GM12878 (cell line): ENCODE results near the gene NOTCH3. TPM values are rescaled to one million over a fixed set of nuclear protein-coding genes. Genes with fewer than 3 reads are reported as not detected.

Experiments used
- ATAC-seq: fragments of 200-7000 bp; cut with Tn5 transposase; 3 replicates; pipeline ENCODE4 v1.9.1; 2020; ENCODE audit warnings: mild to moderate bottlenecking, moderate library complexity
- BruUV-seq: library from RNA; stranded (reverse); fragments of 400-500 nt; replicated peaks from 2 replicates; lab custom pipeline; 2021; lab: Mats Ljungman, UMichigan
- CTCF ChIA-PET: fragments of 300-600 bp; sonication (Branson Sonifier 250); formaldehyde crosslinking; extraction: SDS; loops from one replicate; lab custom pipeline; 2021; ENCODE audit warnings: inconsistent platforms; lab: Yijun Ruan, JAX
- POLR2A ChIA-PET: fragments of 350-600 bp; formaldehyde crosslinking; extraction: SDS; loops from one replicate; lab custom pipeline; 2021; ENCODE audit warnings: inconsistent platforms; lab: Charles Lee
- RAD21 ChIA-PET: fragments of 300-600 bp; sonication (Branson Sonifier 250); formaldehyde crosslinking; loops from one replicate; lab custom pipeline; 2023; ENCODE audit warnings: antibody characterized with exemption; ENCODE audit not compliant: unreplicated experiment; lab: Charles Lee
- SMC1A ChIA-PET: fragments of 300-600 bp; sonication (Branson Sonifier 250); formaldehyde crosslinking; loops from one replicate; lab custom pipeline; 2023; ENCODE audit not compliant: unreplicated experiment, uncharacterized antibody; lab: Charles Lee
- DNase-seq: peaks from one replicate; pipeline ENCODE4 v3.0.0-alpha.2; 2011; ENCODE audit warnings: low read depth, low spot score
- FAIRE-seq: peaks from 3 replicates; lab custom pipeline; 2011; peaks lifted over from hg19 to GRCh38; lab: Jason Lieb, UNC
- H2AFZ ChIP-seq: 2 replicates; pipeline ENCODE4 v1.6.0; 2011; ENCODE audit warnings: low read depth, low read length, control low read depth; ENCODE audit not compliant: control insufficient read depth
- H3K27ac ChIP-seq: 2 replicates; pipeline ENCODE4 v1.5.1; 2011; ENCODE audit warnings: control low read depth; ENCODE audit not compliant: control insufficient read depth, insufficient read depth
- H3K27me3 ChIP-seq, 2 experiments: replicated peaks in 1 of 2; 2 replicates each; pipeline versions ENCODE4 v1.6.0 to v1.6.1; 2011; ENCODE audit warnings: low read length in 1 of 2; ENCODE audit not compliant: control insufficient read depth in 2 of 2, insufficient read depth in 2 of 2
- H3K36me3 ChIP-seq, 2 experiments: 2 replicates each; pipeline ENCODE4 v1.5.1; 2011; ENCODE audit warnings: low read length in 1 of 2; ENCODE audit not compliant: control insufficient read depth in 2 of 2, insufficient read depth in 2 of 2
- H3K4me1 ChIP-seq: 2 replicates; pipeline ENCODE4 v1.6.1; 2011; ENCODE audit warnings: mild to moderate bottlenecking, low read length, moderate library complexity, mixed read lengths; ENCODE audit not compliant: control insufficient read depth, insufficient read depth
- H3K4me2 ChIP-seq: 2 replicates; pipeline ENCODE4 v1.6.0; 2011; ENCODE audit warnings: control low read depth; ENCODE audit not compliant: control insufficient read depth, insufficient read depth
- H3K4me3 ChIP-seq: fragments of 200-600 bp; sonication (generic); 2 replicates; pipeline ENCODE4 v1.5.1; 2016
- H3K79me2 ChIP-seq: 2 replicates; pipeline ENCODE4 v1.6.0; 2011; ENCODE audit warnings: low read length; ENCODE audit not compliant: control insufficient read depth, insufficient read depth
- H3K9ac ChIP-seq: 2 replicates; pipeline ENCODE4 v1.8.0; 2011; ENCODE audit warnings: low read length, control low read depth, mixed read lengths; ENCODE audit not compliant: control insufficient read depth, insufficient read depth
- H3K9me3 ChIP-seq: replicated peaks from 3 replicates; pipeline ENCODE4 v1.5.1; 2011; ENCODE audit warnings: mild to moderate bottlenecking, low read length; ENCODE audit not compliant: control insufficient read depth, insufficient read depth
- H4K20me1 ChIP-seq: 2 replicates; pipeline ENCODE4 v1.6.0; 2011; ENCODE audit not compliant: control insufficient read depth, insufficient read depth
- BACH1 ChIP-seq: fragments of 450-650 bp; IDR thresholded peaks from 2 replicates; pipeline ENCODE4 v1.6.1; 2017; ENCODE audit warnings: mild to moderate bottlenecking, borderline replicate concordance
- CTCF ChIP-seq, 3 experiments: IDR thresholded peaks in 2 of 3; conservative IDR thresholded peaks in 1 of 3; 2 replicates each; pipeline ENCODE4 v1.5.1; 2011; ENCODE audit warnings: low read depth in 3 of 3, low read length in 3 of 3, mild to moderate bottlenecking in 3 of 3, control low read depth in 2 of 3, moderate library complexity in 2 of 3, inconsistent platforms in 1 of 3, mixed read lengths in 1 of 3; ENCODE audit not compliant: control insufficient read depth in 2 of 3, insufficient read depth in 1 of 3; ENCODE audit errors: extremely low read depth in 1 of 3
- HCFC1 ChIP-seq: fragments of 150-350 bp; IDR thresholded peaks from 2 replicates; pipeline ENCODE4 v1.6.1; 2014; ENCODE audit warnings: low read length
- HDAC2 ChIP-seq: fragments of 200-600 bp; sonication (generic); IDR thresholded peaks from 2 replicates; pipeline ENCODE4 v1.6.1; 2017
- IRF4 ChIP-seq: IDR thresholded peaks from 2 replicates; pipeline ENCODE4 v1.6.1; 2011; ENCODE audit warnings: low read depth, low read length
- IRF5 ChIP-seq: fragments of 450-650 bp; IDR thresholded peaks from 2 replicates; pipeline ENCODE4 v1.6.1; 2017; ENCODE audit warnings: borderline replicate concordance
- JUNB ChIP-seq: IDR thresholded peaks from 2 replicates; pipeline ENCODE4 v1.6.1; 2016; ENCODE audit warnings: antibody characterized with exemption, mild to moderate bottlenecking
- KDM1A ChIP-seq: fragments of 200-600 bp; sonication (generic); IDR thresholded peaks from 2 replicates; pipeline ENCODE4 v1.6.1; 2016; ENCODE audit warnings: borderline replicate concordance
- MEF2A ChIP-seq: IDR thresholded peaks from 2 replicates; pipeline ENCODE4 v1.6.1; 2011; ENCODE audit warnings: low read depth, mild to moderate bottlenecking, low read length, moderate library complexity; ENCODE audit not compliant: insufficient read depth
- SREBF1 ChIP-seq: IDR thresholded peaks from 2 replicates; pipeline ENCODE4 v1.6.1; 2012; ENCODE audit warnings: mild to moderate bottlenecking, low read length
- TCF3 ChIP-seq: IDR thresholded peaks from 2 replicates; pipeline ENCODE4 v1.6.1; 2012; ENCODE audit warnings: low read depth, mild to moderate bottlenecking, low read length, borderline replicate concordance; ENCODE audit not compliant: insufficient read depth
- ZBTB40 ChIP-seq: fragments of 450-650 bp; IDR thresholded peaks from 2 replicates; pipeline ENCODE4 v1.6.1; 2016; ENCODE audit warnings: mild to moderate bottlenecking, moderate library complexity, borderline replicate concordance
- ZNF217 ChIP-seq: fragments of 450-650 bp; IDR thresholded peaks from 2 replicates; pipeline ENCODE4 v1.6.1; 2017; ENCODE audit warnings: antibody characterized with exemption, mild to moderate bottlenecking
- WGBS: methylation state at CpG from one replicate; pipeline ENCODE4 v1.1.6; 2016; ENCODE audit warnings: low lambda C conversion rate; ENCODE audit not compliant: insufficient replicate concordance, insufficient coverage; ENCODE audit errors: missing lambda C conversion rate; 5-methylcytosine and 5-hydroxymethylcytosine counted together
- in situ Hi-C: fragments of 300-500 bp; cut with MboI; formaldehyde crosslinking; loops from 9 replicates; pipeline ENCODE4 v1.14.3; 2018; ENCODE audit warnings: mixed read lengths
- intact Hi-C: fragments of 100-400 bp; cut with micrococcal nuclease; formaldehyde crosslinking; loops from one replicate; pipeline ENCODE4 v1.14.2; 2022; ENCODE audit not compliant: unreplicated experiment
- polyA plus RNA-seq, 11 experiments: library from polyadenylated mRNA; depleted of rRNA in 4 of 11; unstranded in 6 of 11; stranded (reverse) in 5 of 11; fragments of >200 nt; fragmentation: Nextera tagmentation in 4 of 11; fragmentation: Illumina TruSeq in 1 of 11; extraction: Ambion mirVana in 4 of 11; extraction: Trizol in 1 of 11; gene quantifications; 1 replicate in 1 of 11; 2 replicates in 10 of 11; pipeline versions ENCODE4 v1.2.1 to v1.2.3, GENCODE V29; 2011 to 2016; ENCODE audit warnings: inconsistent platforms in 2 of 11, missing spikeins in 2 of 11, low read depth in 1 of 11
- total RNA-seq, 4 experiments: library from RNA; depleted of rRNA in 3 of 4; stranded (reverse); fragments of >200 nt in 3 of 4; fragmentation: Illumina TruSeq in 1 of 4; extraction: Trizol in 1 of 4; gene quantifications; 2 replicates each; pipeline versions ENCODE4 v1.2.1 to v1.2.3, GENCODE V29; 2013 to 2021

The NOTCH3 gene
- total and polyA plus RNA-seq, 10 of the 15 experiments (the other 5 are each of a cell fraction or from before 2014, with no cell fraction given) = 0.01 to 0.42 (median 0.10) TPM; not detected in 5

GRCh38 chr19:15142313-15142712 lies 58.5 kb downstream of the NOTCH3 start:
- ChIA-PET RAD21 (no interaction called here), POLR2A (no interaction called here), SMC1A (no interaction called here), CTCF (no interaction called here)
- Histone ChIP-seq H3K27me3 (no peaks in the 10 kb centered on the region), H2AFZ (no peak overlapping the region), H3K4me2 (no peak overlapping the region), H3K4me1 (no peaks in the 10 kb centered on the region), H3K27ac (no peak overlapping the region), H3K4me3 (no peak overlapping the region), H3K9me3 (peaks cover 2% of the 10 kb centered on the region; the same call in 2 of the 3 replicates), H3K79me2 (no peaks in the 10 kb centered on the region), H3K9ac (no peak overlapping the region), H4K20me1 (no peaks in the 10 kb centered on the region), H3K36me3 (no peaks in the 10 kb centered on the region)
- intact Hi-C loops = no loop called here
- in situ Hi-C loops = no loop called here
- ATAC-seq (no peak), DNase-seq (no peak), FAIRE-seq (no peak)
- no TSS peak for BruUV-seq
- no peak for TF ChIP-seq BACH1
- no peak for TF ChIP-seq JUNB
- no peak for TF ChIP-seq MEF2A
- no peak for TF ChIP-seq ZNF217
- no peak for TF ChIP-seq TCF3
- no peak for TF ChIP-seq HDAC2
- no peak for TF ChIP-seq IRF5
- no peak for TF ChIP-seq HCFC1
- no peak for TF ChIP-seq IRF4
- 64% methylated on average over 5 of the region's 5 CpGs for WGBS

GRCh38 chr19:15141143-15141542 lies 59.7 kb downstream of the NOTCH3 start:
- Histone ChIP-seq H3K9me3 (peaks cover 2% of the 10 kb centered on the region; the same call in 2 of the 3 replicates), H4K20me1 (no peaks in the 10 kb centered on the region), H3K36me3 (no peaks in the 10 kb centered on the region), H3K79me2 (no peaks in the 10 kb centered on the region), H3K4me2 (no peak overlapping the region), H2AFZ (no peak overlapping the region), H3K27me3 (no peaks in the 10 kb centered on the region), H3K27ac (no peak overlapping the region), H3K4me1 (no peaks in the 10 kb centered on the region), H3K4me3 (no peak overlapping the region), H3K9ac (no peak overlapping the region)
- CTCF ChIA-PET = no interaction called here
- intact Hi-C loops (no loop called here), in situ Hi-C loops (no loop called here)
- ATAC-seq (no peak), FAIRE-seq (no peak), DNase-seq (no peak)
- RAD21 ChIA-PET = no interaction called here
- POLR2A ChIA-PET = no interaction called here
- 72% methylated on average over 19 of the region's 25 CpGs for WGBS
- no TSS peak for BruUV-seq
- SMC1A ChIA-PET = no interaction called here
- TF ChIP-seq KDM1A = no peak
- TF ChIP-seq ZBTB40 = no peak
- TF ChIP-seq SREBF1 = no peak
- no peak for TF ChIP-seq CTCF (IDR thresholded peaks at IDR 0.05 in 2 of 3, conservative IDR thresholded peaks at IDR 0.05 in 1 of 3; ENCODE audit: control insufficient read depth in 2 of 3, extremely low read depth in 1 of 3, insufficient read depth in 1 of 3, low read depth in 3 of 3, low read length in 3 of 3)
